Hematopoietic multipotent progenitor cell treated with erythropoietin and hydrocortisone succinate and interleukin-3 and kit ligand, for 8 days (in vitro differentiated cells): Measurements from ENCODE around the gene RPP25L.

Experiments
- DNase-seq: peaks from one replicate; pipeline ENCODE4 v3.0.0-alpha.2; 2015

Gene RPP25L

GRCh38 chr9:34637356-34638137 lies 25.6 kb upstream of the RPP25L start, which contains the start of gene SIGMAR1:
Gene SIGMAR1 (minus strand): TSS chr9:34637787. CDS start chr9:34637697, 90 bp downstream.
- peak; percentile 94 for DNase-seq

DNA sequence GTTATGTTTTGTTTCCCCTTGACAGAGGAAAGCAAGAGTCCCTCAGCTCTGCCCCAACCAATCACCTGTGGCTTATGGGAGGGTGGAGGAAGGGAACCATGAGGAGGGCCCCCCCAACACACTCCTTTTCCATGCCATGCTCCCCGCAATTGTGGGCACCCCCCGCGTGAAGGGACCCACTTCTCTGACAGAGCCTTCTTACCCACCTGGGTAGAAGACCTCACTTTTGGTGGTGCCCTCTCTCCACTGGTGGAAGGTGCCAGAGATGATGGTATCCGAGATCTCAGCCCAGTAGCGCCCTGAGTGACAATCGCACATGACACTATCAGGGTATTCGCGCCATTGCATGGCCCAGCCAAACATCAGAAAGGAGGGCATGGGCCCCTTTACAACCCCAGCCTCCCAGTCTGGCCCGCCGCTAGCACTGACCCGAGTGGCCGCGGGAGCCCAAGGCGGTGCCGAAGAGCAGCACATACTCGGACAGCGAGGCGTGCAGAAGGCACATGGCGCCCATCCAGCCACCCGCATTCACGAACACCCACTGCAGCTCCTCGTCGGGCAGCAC lies 25.0 kb upstream of the RPP25L start:
- DNase-seq: peak; percentile 56

- DNase-seq: no peak
Observed at GRCh38 chr9:34635556-34635955, 23.7 kb upstream of the RPP25L start.

DNA sequence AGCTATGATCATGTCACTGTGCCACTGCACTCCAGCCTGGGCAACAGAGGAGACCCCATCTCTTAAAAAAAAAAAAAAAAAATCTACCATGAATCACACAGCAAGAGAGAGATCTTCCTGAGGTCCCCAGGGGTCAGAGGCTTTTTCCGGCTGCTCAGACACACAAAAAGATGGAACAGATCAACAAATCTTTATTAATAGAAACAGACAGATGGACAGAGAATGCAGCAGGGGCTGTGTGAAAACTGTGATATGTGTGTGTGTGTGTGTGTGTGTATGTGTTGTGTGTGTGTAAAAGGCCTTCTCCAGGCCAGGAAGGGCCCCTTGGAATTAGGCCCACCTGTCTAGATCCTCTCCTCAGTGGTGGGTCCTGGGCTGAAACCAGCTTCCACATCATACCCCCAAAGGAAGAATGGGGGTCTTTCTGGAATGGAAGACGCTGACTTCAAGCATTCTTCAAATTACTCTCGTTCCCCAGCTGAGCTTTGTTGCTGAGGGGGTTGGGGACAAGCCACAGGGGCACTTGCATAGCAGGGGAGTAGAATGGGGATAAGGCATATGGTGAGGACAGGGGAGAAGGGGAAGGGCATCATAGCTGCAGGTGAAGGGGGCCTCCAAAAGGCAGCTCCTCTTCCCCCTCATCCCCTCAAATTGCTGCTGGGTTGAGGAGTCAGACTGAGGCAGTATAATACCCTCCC lies 22.8 kb upstream of the RPP25L start:
- no peak for DNase-seq

GRCh38 chr9:34633851-34634550 lies 22.1 kb upstream of the RPP25L start:
- peak; percentile 87 for DNase-seq

GRCh38 chr9:34633166-34633565 lies 21.3 kb upstream of the RPP25L start:
- DNase-seq: no peak

GRCh38 chr9:34630402-34631154 lies 18.7 kb upstream of the RPP25L start:
- DNase-seq: no peak

DNA sequence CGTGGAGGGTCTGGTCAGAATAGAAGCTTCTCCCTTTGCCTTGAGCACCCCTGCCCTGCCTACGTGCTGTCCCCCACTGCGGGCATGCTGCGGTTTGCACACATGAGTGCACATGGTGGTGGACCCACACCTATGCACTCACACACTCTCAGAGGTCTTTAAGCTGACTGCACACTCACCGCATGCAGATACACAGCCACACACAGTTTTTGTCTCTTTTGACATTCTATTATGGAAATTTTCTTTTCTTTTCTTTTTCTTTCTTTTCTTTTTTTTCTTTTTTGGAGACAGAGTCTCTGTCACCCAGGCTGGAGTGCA lies 17.6 kb upstream of the RPP25L start:
- DNase-seq: no peak

DNA sequence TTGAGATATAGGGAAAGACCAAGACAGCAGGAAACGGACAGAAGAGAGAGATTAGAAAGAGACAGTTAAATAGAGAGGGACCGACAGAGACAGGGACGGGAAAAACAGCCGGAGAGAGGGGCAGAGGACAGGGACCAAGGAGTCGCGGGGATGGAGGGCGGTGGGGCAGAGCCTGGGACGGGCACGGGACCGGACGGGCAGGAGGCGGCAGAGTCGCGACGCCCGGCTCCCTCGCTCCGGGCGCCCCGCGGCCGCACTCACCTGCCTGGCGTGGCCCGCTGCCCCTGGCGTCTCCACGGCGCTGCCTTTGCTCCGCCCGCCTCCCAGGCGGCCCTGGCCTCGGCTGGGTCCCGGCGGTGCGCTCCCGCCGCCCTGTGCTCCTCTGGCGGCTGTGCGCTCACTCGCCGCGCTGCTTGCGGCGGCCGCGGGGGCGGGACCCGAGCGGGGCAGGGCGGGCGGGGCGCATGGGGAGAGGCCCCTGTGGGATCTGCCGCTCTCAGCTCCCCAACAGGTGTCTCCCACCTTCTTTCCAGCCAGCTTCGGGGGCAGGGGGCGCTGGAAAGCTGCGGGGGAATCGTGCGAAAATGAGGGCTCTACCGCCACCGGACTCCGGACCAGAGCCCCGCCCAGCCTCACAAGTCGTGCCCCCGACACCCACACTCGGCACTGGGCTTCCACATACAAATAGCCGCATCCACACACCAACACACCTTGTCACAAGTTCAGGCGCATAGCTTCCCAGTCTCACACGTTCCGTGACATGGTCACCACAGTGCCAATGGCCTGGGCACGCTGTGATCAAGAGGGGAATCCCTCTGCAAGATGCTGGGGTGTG lies 17.0 kb upstream of the RPP25L start, which contains the start of gene ARID3C:
Gene ARID3C (minus strand): TSS at position 411 of the 835 bp plus-strand sequence. CDS start 1,052 bp downstream, outside the sequence.
- no peak for DNase-seq

DNA sequence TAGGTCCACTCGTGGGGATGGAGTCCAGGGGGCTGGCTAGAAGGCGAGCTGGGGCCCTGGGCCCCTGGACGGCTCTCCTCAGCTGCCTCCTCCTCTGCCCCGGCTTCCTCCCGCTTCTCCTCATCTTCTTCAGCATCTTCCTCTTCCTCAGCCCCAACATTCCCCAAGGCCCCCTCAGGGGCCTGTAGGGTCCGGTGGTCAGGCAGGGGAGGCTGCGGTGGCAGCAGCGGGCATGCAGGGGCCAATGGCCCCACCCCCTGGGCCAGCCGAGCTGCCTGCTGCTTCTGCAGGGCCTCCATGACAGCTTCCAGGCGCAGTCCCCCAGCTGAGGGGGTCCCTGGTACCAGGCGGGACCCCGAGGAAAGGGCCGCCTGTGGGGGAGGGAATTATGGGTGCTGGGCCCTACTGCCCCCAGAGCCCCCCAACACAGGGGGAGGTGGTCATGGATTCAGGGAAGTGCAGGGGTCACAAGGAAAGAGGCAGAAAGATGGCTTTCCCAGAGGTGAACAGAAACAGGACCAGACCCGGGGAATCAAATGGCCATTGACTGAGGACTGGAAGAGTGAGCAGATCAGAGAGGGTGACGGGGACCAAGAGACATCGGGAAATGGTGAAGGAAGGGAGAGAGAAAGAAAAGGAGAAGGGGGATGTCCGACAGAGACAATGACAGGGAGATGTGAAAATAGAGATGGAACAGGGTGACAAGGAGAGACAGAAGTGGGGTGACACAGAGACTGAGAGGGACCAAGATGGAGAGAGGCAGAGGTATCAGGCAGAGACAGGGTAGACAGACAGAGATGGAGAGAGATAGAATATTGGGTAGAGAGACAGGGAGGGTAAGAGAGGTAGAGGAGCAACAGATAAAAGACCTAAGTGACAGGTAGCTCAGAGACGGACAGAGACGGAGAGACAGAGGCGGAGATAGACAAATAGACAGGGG lies 16.1 kb upstream of the RPP25L start:
- no peak for DNase-seq

GRCh38 chr9:34625186-34625486 lies 13.2 kb upstream of the RPP25L start:
- DNase-seq: no peak

GRCh38 chr9:34624475-34625185 lies 12.7 kb upstream of the RPP25L start:
- no peak for DNase-seq

DNA sequence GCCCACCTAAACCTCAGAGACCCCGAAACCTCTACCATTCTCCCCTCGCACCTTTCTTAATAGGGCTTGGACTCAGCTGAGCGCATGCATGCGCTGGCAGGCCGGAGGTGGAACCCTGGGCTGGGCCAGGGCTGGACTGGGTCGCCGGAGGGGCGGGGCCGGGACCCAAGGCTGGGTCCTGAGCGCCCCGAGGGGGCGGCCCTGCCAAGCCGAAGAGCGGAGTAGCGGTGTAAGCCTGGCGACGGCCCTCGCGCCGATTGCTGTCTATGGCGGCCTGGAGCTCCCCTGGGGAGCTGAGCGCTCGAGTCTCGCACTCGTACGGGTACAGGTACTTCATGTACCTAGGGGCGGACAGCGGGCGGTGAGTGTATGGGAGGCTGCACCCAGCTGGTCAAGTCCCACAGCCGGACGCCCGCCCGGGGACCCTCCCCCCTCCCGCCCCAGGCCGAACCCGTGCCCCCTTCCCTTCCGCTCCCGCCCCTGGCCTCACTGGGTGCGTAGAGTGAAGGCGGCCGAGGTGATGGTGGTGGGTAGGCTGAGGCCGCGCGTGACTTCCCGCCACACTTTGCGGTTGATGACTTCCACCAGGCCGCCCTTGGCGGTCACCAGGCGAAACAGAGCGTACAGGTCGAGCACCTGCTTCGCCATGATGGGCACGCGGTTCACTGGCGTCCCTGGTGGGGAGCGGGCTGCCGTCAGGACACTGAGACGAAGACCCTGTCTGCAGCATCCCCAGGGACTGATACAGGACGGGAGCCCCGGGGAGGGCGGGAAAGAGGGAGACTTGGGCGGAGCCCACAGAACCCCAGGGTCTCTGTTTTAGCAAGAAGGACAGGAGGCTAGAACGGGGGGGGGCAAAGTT lies 11.7 kb upstream of the RPP25L start:
- no peak for DNase-seq

- peak; percentile 97 for DNase-seq
Observed at GRCh38 chr9:34620061-34620994, 8.4 kb upstream of the RPP25L start, which contains the start of gene DCTN3. Gene DCTN3 (minus strand): TSS chr9:34620495. CDS start chr9:34620464, 31 bp downstream.

- DNase-seq: no peak
Observed at GRCh38 chr9:34615132-34615531, 3.2 kb upstream of the RPP25L start.

DNA sequence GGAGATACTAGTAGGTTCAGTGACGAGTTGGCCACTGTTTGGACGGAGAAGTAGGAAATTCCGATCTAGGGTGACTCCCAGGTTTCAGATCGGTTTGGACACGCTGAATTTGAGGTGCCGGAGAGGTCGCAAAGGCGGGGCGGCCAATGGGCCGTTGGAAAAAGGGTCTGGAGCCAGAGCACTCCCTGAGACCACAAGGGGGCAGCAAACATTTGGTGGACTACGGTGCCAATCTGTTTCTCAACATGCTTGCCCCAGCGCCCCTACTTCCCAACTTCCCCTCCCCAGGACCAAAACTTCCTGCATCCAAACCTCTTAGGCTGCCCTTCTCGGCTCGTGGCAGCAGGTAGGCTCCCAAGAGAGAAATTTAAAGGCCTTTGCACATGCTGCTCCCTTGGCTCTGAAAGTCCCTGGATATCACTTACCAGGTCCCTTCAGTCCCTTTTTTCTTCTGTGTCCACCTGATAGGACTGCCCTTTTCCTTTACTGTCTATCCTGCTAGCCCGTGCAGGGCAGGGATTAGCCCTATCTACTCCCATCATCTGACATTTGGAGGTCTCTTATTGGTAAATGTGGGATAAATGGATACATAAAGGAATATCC lies 992 bp upstream of the RPP25L start:
- DNase-seq: peak; percentile 87

DNA sequence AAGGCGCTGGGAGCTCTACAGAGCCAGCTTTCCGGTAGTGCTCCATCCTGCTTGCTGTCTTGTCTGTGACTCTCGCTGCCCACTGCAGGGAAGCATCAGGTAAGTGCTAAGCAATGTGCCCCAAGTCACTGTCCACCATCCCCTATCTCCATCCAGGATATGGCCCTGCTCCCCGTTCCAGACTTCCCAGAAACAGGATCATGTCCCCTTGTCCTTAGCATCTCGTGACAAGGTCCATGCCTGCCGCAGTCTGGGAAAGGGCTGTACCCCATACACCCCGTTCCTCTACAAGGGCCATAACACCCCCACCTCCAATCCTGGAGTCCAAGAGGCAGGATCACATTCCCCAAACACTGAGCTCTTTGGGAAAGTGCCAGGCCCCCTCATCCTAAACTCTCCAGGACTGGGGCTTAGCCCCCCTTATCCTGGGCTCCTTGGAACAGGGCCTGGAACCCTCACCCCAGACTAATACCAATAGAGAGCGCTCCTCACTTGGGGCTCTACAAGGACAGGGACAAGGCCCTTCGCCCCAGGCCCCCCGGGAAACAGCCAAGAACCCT lies 566 bp downstream of the RPP25L start:
- DNase-seq: peak; percentile 13
